Stomach (tissue), 9 donors: ENCODE results near the gene HOXD8. TPM values are rescaled to one million over a fixed set of nuclear protein-coding genes. Genes with fewer than 3 reads are reported as not detected.

ENCODE experiments used
- DNase-seq, 2 donors: peaks; one replicate each; pipeline versions ENCODE4 v3.0.0 to v3.0.0-alpha.2; 2013 to 2019
- H3K27ac ChIP-seq, 5 donors: fragments of 200-600 bp in 4 of 5; sonication (generic) in 4 of 5; one replicate each; pipeline ENCODE4 v1.5.1; 2013 to 2019; ENCODE audit warnings: mild to moderate bottlenecking in 1 of 5, moderate library complexity in 1 of 5
- H3K27me3 ChIP-seq, 3 donors: fragments of 200-600 bp; sonication (generic); one replicate each; pipeline ENCODE4 v1.5.1; 2017 to 2019; ENCODE audit warnings: mixed run types in 1 of 3
- H3K36me3 ChIP-seq, 4 donors: fragments of 200-600 bp; sonication (generic); 1 replicate in 3 of 4; 2 replicates in 1 of 4; pipeline ENCODE4 v1.5.1; 2016 to 2019
- H3K4me1 ChIP-seq, 4 donors: fragments of 200-600 bp; sonication (generic); one replicate each; pipeline ENCODE4 v1.5.1; 2016 to 2019
- H3K4me3 ChIP-seq, 4 donors: fragments of 200-600 bp; sonication (generic) in 3 of 4; one replicate each; pipeline ENCODE4 v1.5.1; 2016 to 2019; ENCODE audit warnings: mild to moderate bottlenecking in 1 of 4
- H3K9me3 ChIP-seq, 4 donors: fragments of 200-600 bp; sonication (generic); one replicate each; pipeline ENCODE4 v1.5.1; 2016 to 2019
- CTCF ChIP-seq, 7 experiments: fragments of 450-650 bp in 4 of 7; fragments of 200-600 bp in 3 of 7; sonication (generic) in 3 of 7; IDR thresholded peaks; one replicate each; pipeline ENCODE4 v1.5.1; 2016 to 2019; ENCODE audit warnings: antibody characterized with exemption in 7 of 7, control low read depth in 2 of 7, mild to moderate bottlenecking in 1 of 7
- EP300 ChIP-seq: sonication (generic); formaldehyde crosslinking; IDR thresholded peaks from one replicate; pipeline ENCODE4 v1.6.1; 2017; ENCODE audit warnings: antibody characterized with exemption
- POLR2A ChIP-seq, 4 donors: fragments of 450-650 bp; IDR thresholded peaks; one replicate each; pipeline ENCODE4 v1.6.1; 2016; ENCODE audit warnings: antibody characterized with exemption in 4 of 4, control low read depth in 2 of 4, mild to moderate bottlenecking in 1 of 4, moderate library complexity in 1 of 4
- POLR2AphosphoS5 ChIP-seq, 3 donors: sonication (generic); formaldehyde crosslinking; IDR thresholded peaks; one replicate each; pipeline ENCODE4 v1.6.1; 2016; ENCODE audit warnings: antibody characterized with exemption in 3 of 3
- WGBS, 5 donors: extraction: QIAGEN DNeasy Blood & Tissue Kit in 3 of 5; methylation state at CpG; one replicate each; pipeline versions ENCODE4 v1.1.5 to v1.1.7; 2013 to 2018; 5-methylcytosine and 5-hydroxymethylcytosine counted together
- intact Hi-C: fragments of 100-400 bp; cut with DNase I; formaldehyde crosslinking; loops from one replicate; pipeline ENCODE4 v1.15.1; 2023; ENCODE audit warnings: low total_unique reads
- polyA plus RNA-seq, 3 donors: library from polyadenylated mRNA; stranded (reverse); fragments of 200-250 nt; gene quantifications; one replicate each; pipeline ENCODE4 v1.2.3, GENCODE V29; 2013
- total RNA-seq, 5 donors: library from RNA; depleted of rRNA; stranded (reverse); fragments of >200 nt; gene quantifications; one replicate each; pipeline versions ENCODE4 v1.1.0 to v1.2.3, GENCODE V29; 2014 to 2016
- donor health status: healthy with polysubstance abuse.
- donor health status: Bipolar disorder and iron deficiency.
- donor health status: healthy.

HOXD8 gene
- total and polyA plus RNA-seq, 8 donors, result 0.58 to 15.9 (median 1.8) TPM; not detected in 2

- intact Hi-C loops, result no loop called here
- peaks cover 0 to 12% (median 5%) of the 10 kb centered on the region in 4 donors for H3K9me3 ChIP-seq
- H3K27me3 ChIP-seq, result peaks cover 55 to 100% (median 95%) of the 10 kb centered on the region in 3 donors
- H3K4me3 ChIP-seq, result no peak overlapping the region
- H3K27ac ChIP-seq, result no peak overlapping the region
- no peak for TF ChIP-seq EP300
- TF ChIP-seq POLR2A (IDR thresholded peaks at IDR 0.05), result no peak
- no peak for TF ChIP-seq POLR2AphosphoS5 (IDR thresholded peaks at IDR 0.05)
- TF ChIP-seq CTCF (IDR thresholded peaks at IDR 0.05), result no peak
- no peaks in the 10 kb centered on the region for H3K36me3 ChIP-seq
- H3K4me1 ChIP-seq, result peaks cover 2 to 16% (median 5%) of the 10 kb centered on the region in 4 donors
- no peak for DNase-seq
- 16 to 33% (median 21%) methylated on average over 24 to 40 of the region's 40 CpGs for WGBS, 5 donors
These were observed 12.2 kb upstream of the HOXD8 start for GRCh38 chr2:176117162-176117822.

GRCh38 chr2:176117823-176118371, 11.6 kb upstream of the HOXD8 start:
- no peaks in the 10 kb centered on the region for H3K36me3 ChIP-seq
- H3K4me3 ChIP-seq, result no peak overlapping the region
- DNase-seq, result no peak
- TF ChIP-seq POLR2AphosphoS5 (IDR thresholded peaks at IDR 0.05), result no peak
- no peak for TF ChIP-seq EP300
- H3K27ac ChIP-seq, result no peak overlapping the region
- intact Hi-C loops, result no loop called here
- H3K9me3 ChIP-seq, result peaks cover 0 to 17% (median 6%) of the 10 kb centered on the region in 4 donors
- WGBS, 5 donors, result 10 to 15% (median 10%) methylated on average over 11 of the region's 11 CpGs
- H3K27me3 ChIP-seq, result peaks cover 55 to 100% (median 95%) of the 10 kb centered on the region in 3 donors
- H3K4me1 ChIP-seq, result peaks cover 8 to 22% (median 11%) of the 10 kb centered on the region in 4 donors

GRCh38 chr2:176118601-176119339, 10.7 kb upstream of the HOXD8 start:
- peaks cover 11 to 30% (median 18%) of the 10 kb centered on the region in 4 donors for H3K4me1 ChIP-seq

More at GRCh38 chr2:176118601-176119339, 10.7 kb upstream of the HOXD8 start:
- no peaks in the 10 kb centered on the region for H3K36me3 ChIP-seq
- 10 to 12% (median 11%) methylated on average over 24 of the region's 24 CpGs for WGBS, 5 donors
- DNase-seq, result no peak
- TF ChIP-seq POLR2A (IDR thresholded peaks at IDR 0.05), result no peak
- no peak for TF ChIP-seq EP300
- TF ChIP-seq POLR2AphosphoS5 (IDR thresholded peaks at IDR 0.05), result no peak
- TF ChIP-seq CTCF (IDR thresholded peaks at IDR 0.05), result no peak
- no peak overlapping the region for H3K4me3 ChIP-seq
- intact Hi-C loops, result no loop called here
- peaks cover 58 to 100% (median 95%) of the 10 kb centered on the region in 3 donors for H3K27me3 ChIP-seq
- no peak overlapping the region for H3K27ac ChIP-seq
- peaks cover 0 to 23% (median 6%) of the 10 kb centered on the region in 4 donors for H3K9me3 ChIP-seq
